Liver (tissue), 9 donors: ENCODE data around the gene HRH3. TPM values are rescaled to one million over a fixed set of nuclear protein-coding genes. Genes with fewer than 3 reads are reported as not detected.

Source experiments
- DNase-seq: peaks from one replicate; pipeline ENCODE4 v3.0.0-alpha.2; 2017; ENCODE audit warnings: low spot score
- H3K27ac ChIP-seq, 2 donors: one replicate each; pipeline ENCODE4 v1.7.0; 2013; ENCODE audit warnings: inconsistent platforms in 2 of 2, low read length in 2 of 2, control low read depth in 1 of 2, low read depth in 1 of 2, mild to moderate bottlenecking in 1 of 2
- H3K27me3 ChIP-seq, 4 donors: one replicate each; pipeline versions ENCODE4 v1.6.1 to v1.7.0; 2013; ENCODE audit warnings: low read length in 3 of 4, inconsistent platforms in 1 of 4, mild to moderate bottlenecking in 1 of 4, moderate library complexity in 1 of 4; ENCODE audit not compliant: control insufficient read depth in 4 of 4, insufficient read depth in 4 of 4
- H3K36me3 ChIP-seq, 4 donors: one replicate each; pipeline versions ENCODE4 v1.6.1 to v1.7.0; 2013; ENCODE audit warnings: low read length in 3 of 4, mild to moderate bottlenecking in 3 of 4, low read depth in 1 of 4, moderate library complexity in 1 of 4; ENCODE audit not compliant: control insufficient read depth in 4 of 4, insufficient read depth in 3 of 4
- H3K4me1 ChIP-seq, 4 donors: one replicate each; pipeline versions ENCODE4 v1.6.1 to v1.7.0; 2013; ENCODE audit warnings: low read length in 3 of 4, mild to moderate bottlenecking in 3 of 4, moderate library complexity in 1 of 4; ENCODE audit not compliant: control insufficient read depth in 4 of 4, insufficient read depth in 4 of 4
- H3K4me3 ChIP-seq, 3 donors: one replicate each; pipeline versions ENCODE4 v1.6.1 to v1.7.0; 2013; ENCODE audit warnings: low read length in 3 of 3, control low read depth in 1 of 3, low read depth in 1 of 3, mild to moderate bottlenecking in 1 of 3
- H3K9ac ChIP-seq, 2 donors: one replicate each; pipeline ENCODE4 v1.7.0; 2013; ENCODE audit warnings: low read length in 2 of 2, mild to moderate bottlenecking in 2 of 2, moderate library complexity in 2 of 2, control low read depth in 1 of 2, low read depth in 1 of 2
- H3K9me3 ChIP-seq, 4 donors: one replicate each; pipeline versions ENCODE4 v1.6.1 to v1.7.0; 2013; ENCODE audit warnings: low read length in 3 of 4; ENCODE audit not compliant: control insufficient read depth in 4 of 4
- ATF3 ChIP-seq: IDR thresholded peaks from 2 replicates; pipeline ENCODE4 v1.6.1; 2016; ENCODE audit warnings: antibody characterized with exemption
- EGR1 ChIP-seq, 2 donors: IDR thresholded peaks; 2 replicates each; pipeline ENCODE4 v1.6.1; 2016 to 2018; ENCODE audit warnings: antibody characterized with exemption in 2 of 2, low read depth in 2 of 2
- FOXA1 ChIP-seq: IDR thresholded peaks from 2 replicates; pipeline ENCODE4 v1.6.1; 2016; ENCODE audit warnings: antibody characterized with exemption
- FOXA2 ChIP-seq: IDR thresholded peaks from 2 replicates; pipeline ENCODE4 v1.6.1; 2016; ENCODE audit warnings: antibody characterized with exemption
- HNF4A ChIP-seq, 2 donors: conservative IDR thresholded peaks; 2 replicates each; pipeline ENCODE4 v1.6.1; 2016; ENCODE audit warnings: antibody characterized with exemption in 2 of 2, mild to moderate bottlenecking in 2 of 2
- HNF4G ChIP-seq: IDR thresholded peaks from 2 replicates; pipeline ENCODE4 v1.6.1; 2016; ENCODE audit warnings: antibody characterized with exemption
- JUND ChIP-seq, 2 donors: IDR thresholded peaks; 2 replicates each; pipeline ENCODE4 v1.6.1; 2016; ENCODE audit warnings: antibody characterized with exemption in 2 of 2
- NR2F2 ChIP-seq: IDR thresholded peaks from 2 replicates; pipeline ENCODE4 v1.6.1; 2016; ENCODE audit warnings: antibody characterized with exemption
- RAD21 ChIP-seq, 2 donors: IDR thresholded peaks; 2 replicates each; pipeline ENCODE4 v1.6.1; 2016; ENCODE audit warnings: antibody characterized with exemption in 2 of 2, mild to moderate bottlenecking in 2 of 2
- RXRA ChIP-seq, 2 donors: IDR thresholded peaks; 2 replicates each; pipeline ENCODE4 v1.6.1; 2017 to 2018; ENCODE audit warnings: antibody characterized with exemption in 2 of 2, mild to moderate bottlenecking in 1 of 2
- TAF1 ChIP-seq: conservative IDR thresholded peaks from 2 replicates; pipeline ENCODE4 v1.6.1; 2016; ENCODE audit warnings: antibody characterized with exemption, mild to moderate bottlenecking
- YY1 ChIP-seq: IDR thresholded peaks from 2 replicates; pipeline ENCODE4 v1.6.1; 2016; ENCODE audit warnings: antibody characterized with exemption, mild to moderate bottlenecking
- WGBS: extraction: QIAGEN DNeasy Blood & Tissue Kit; methylation state at CpG from one replicate; pipeline ENCODE4 v1.1.7; 2013; 5-methylcytosine and 5-hydroxymethylcytosine counted together
- polyA plus RNA-seq, 2 donors: library from polyadenylated mRNA; stranded (reverse) in 1 of 2; unstranded in 1 of 2; fragments of 200-250 nt in 1 of 2; fragments of >200 nt in 1 of 2; fragmentation: Nextera tagmentation in 1 of 2; extraction: Ambion mirVana in 1 of 2; gene quantifications; one replicate each; pipeline versions ENCODE4 v1.2.1 to v1.2.3, GENCODE V29; 2013 to 2015
- total RNA-seq, 2 donors: library from RNA; depleted of rRNA; stranded (reverse); fragments of >200 nt; gene quantifications; one replicate each; pipeline ENCODE4 v1.2.3, GENCODE V29; 2014
- TF ChIP-seq, protein P1 (sequence below): fragments of 150-350 bp; IDR thresholded peaks from 2 replicates; pipeline ENCODE4 v1.5.1; 2017; ENCODE audit warnings: improper control_type of control experiment, low read depth, low read length; ENCODE audit not compliant: missing input control
- TF ChIP-seq, protein P2 (sequence below): IDR thresholded peaks from 2 replicates; pipeline ENCODE4 v1.6.1; 2016; ENCODE audit warnings: antibody characterized with exemption
- TF ChIP-seq, protein P3 (sequence below): IDR thresholded peaks from 2 replicates; pipeline ENCODE4 v1.6.1; 2016; ENCODE audit warnings: antibody characterized with exemption
- donor health status: healthy.
- donor health status: healthy.
- donor health status: healthy.
- donor health status: healthy.
- donor health status: healthy.

HRH3 gene
- total and polyA plus RNA-seq, 4 donors: not detected

DNA sequence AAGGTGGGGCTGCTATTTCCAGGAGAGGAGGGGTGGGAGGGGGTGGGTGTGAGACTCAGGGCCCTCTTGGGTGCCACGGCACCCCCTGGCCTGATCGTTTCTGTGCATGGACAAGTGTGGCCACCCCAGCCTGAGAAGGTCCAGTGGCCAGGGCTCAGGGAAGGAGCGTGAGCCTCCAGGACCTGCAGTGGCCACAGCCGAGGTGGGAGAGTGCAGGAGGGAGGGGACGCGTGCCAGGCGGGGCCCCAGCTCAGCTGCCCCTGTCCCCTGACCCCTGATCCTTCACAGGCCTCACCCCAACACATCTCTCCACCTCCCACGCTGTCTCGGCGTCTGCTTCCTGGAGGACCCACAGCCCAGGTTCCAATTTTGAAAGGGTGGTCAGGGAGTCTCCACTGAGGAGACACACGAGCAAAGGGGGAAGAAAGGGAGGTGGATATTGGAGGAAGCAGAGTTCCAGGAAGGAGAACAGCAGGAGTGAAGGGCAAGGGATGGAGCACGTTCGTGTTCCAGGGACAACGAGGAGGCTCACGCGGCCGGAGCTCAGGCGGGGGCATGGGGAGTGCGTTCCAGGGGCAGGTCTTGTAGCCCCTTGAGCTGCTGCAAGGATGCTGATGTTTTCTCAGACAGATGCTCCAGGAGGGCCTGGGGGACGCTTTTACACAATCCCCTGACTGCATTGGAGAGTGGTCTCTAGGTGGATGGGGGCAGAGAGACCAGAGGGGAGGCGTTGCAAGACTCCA lies 4.2 kb upstream of the HRH3 start (continued):
- TF ChIP-seq, protein P1, sequence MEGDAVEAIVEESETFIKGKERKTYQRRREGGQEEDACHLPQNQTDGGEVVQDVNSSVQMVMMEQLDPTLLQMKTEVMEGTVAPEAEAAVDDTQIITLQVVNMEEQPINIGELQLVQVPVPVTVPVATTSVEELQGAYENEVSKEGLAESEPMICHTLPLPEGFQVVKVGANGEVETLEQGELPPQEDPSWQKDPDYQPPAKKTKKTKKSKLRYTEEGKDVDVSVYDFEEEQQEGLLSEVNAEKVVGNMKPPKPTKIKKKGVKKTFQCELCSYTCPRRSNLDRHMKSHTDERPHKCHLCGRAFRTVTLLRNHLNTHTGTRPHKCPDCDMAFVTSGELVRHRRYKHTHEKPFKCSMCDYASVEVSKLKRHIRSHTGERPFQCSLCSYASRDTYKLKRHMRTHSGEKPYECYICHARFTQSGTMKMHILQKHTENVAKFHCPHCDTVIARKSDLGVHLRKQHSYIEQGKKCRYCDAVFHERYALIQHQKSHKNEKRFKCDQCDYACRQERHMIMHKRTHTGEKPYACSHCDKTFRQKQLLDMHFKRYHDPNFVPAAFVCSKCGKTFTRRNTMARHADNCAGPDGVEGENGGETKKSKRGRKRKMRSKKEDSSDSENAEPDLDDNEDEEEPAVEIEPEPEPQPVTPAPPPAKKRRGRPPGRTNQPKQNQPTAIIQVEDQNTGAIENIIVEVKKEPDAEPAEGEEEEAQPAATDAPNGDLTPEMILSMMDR: no peak
- TF ChIP-seq HNF4G: no peak
- no peak for TF ChIP-seq NR2F2
- no peak for TF ChIP-seq FOXA2
- TF ChIP-seq YY1: no peak

- Histone ChIP-seq H3K4me3 (no peak overlapping the region), H3K4me1 (peaks cover 4 to 20% (median 13%) of the 10 kb centered on the region in 4 donors), H3K9ac (no peak overlapping the region), H3K36me3 (no peaks in the 10 kb centered on the region), H3K27me3 (peaks cover 0 to 6% (median 5%) of the 10 kb centered on the region in 4 donors), H3K9me3 (no peaks in the 10 kb centered on the region), H3K27ac (no peak overlapping the region)
- TF ChIP-seq, protein P2, sequence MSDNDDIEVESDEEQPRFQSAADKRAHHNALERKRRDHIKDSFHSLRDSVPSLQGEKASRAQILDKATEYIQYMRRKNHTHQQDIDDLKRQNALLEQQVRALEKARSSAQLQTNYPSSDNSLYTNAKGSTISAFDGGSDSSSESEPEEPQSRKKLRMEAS: no peak
- TF ChIP-seq EGR1 (IDR thresholded peaks at IDR 0.05; ENCODE audit: low read depth in 2 of 2) (no peak), FOXA1 (no peak), RXRA (IDR thresholded peaks at IDR 0.05) (no peak), HNF4A (conservative IDR thresholded peaks at IDR 0.05) (no peak), FOXA2 (no peak), TAF1 (no peak), NR2F2 (no peak), ATF3 (no peak), JUND (IDR thresholded peaks at IDR 0.05) (no peak)
- TF ChIP-seq, protein P3, sequence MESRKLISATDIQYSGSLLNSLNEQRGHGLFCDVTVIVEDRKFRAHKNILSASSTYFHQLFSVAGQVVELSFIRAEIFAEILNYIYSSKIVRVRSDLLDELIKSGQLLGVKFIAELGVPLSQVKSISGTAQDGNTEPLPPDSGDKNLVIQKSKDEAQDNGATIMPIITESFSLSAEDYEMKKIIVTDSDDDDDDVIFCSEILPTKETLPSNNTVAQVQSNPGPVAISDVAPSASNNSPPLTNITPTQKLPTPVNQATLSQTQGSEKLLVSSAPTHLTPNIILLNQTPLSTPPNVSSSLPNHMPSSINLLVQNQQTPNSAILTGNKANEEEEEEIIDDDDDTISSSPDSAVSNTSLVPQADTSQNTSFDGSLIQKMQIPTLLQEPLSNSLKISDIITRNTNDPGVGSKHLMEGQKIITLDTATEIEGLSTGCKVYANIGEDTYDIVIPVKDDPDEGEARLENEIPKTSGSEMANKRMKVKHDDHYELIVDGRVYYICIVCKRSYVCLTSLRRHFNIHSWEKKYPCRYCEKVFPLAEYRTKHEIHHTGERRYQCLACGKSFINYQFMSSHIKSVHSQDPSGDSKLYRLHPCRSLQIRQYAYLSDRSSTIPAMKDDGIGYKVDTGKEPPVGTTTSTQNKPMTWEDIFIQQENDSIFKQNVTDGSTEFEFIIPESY: no peak
- WGBS: 80% methylated on average over 9 of the region's 9 CpGs
- DNase-seq: no peak
Observed at GRCh38 chr20:62223571-62223970, 3.5 kb upstream of the HRH3 start.

DNA sequence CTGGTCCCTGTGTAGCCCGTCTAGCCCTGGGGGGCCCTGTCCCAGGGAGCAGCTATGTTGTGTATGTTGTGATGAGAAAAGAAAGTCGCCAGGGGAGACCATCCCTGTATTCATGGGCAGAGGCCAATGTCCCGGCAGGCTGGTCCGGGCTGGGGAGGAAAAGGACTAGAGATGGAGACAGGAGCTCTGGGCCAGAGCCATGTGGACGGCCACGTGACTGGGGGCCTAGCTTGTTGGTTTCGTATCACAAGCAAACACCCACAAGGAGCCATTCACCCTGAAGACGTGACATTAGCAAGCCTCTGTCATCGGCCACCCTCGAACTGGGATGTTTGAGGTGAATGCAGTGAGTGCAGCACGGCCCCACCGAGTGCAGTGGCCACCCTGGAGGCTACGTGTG lies 2.9 kb upstream of the HRH3 start:
- Histone ChIP-seq H3K4me3 (no peak overlapping the region), H3K27me3 (peaks cover under 1 to 8% (median 6%) of the 10 kb centered on the region in 4 donors), H3K27ac (no peak overlapping the region), H3K9me3 (no peaks in the 10 kb centered on the region), H3K4me1 (peaks cover 4 to 20% (median 13%) of the 10 kb centered on the region in 4 donors), H3K9ac (no peak overlapping the region), H3K36me3 (no peaks in the 10 kb centered on the region)
- TF ChIP-seq HNF4G (no peak), TAF1 (no peak), RAD21 (IDR thresholded peaks at IDR 0.05) (no peak)
- DNase-seq: no peak
- 73% methylated on average over 13 of the region's 13 CpGs for WGBS
